ENCODE data around the gene RFX8.

GRCh38 chr2:101486258-101486701 is 11.4 kb upstream of the RFX8 start:
- no peak for TF ChIP-seq POLR2A (conservative IDR thresholded peaks at IDR 0.05)
- no peak for TF ChIP-seq CTCF (IDR thresholded peaks at IDR 0.05 in 2 of 3, conservative IDR thresholded peaks at IDR 0.05 in 1 of 3; ENCODE audit: insufficient read depth in 2 of 3, low read depth in 1 of 3, low read length in 3 of 3)
- no peak for TF ChIP-seq ZNF277 (CRISPR knock-in tag; IDR thresholded peaks at IDR 0.05; ENCODE audit: borderline replicate concordance)
- no peak for TF ChIP-seq PRDM10 (IDR thresholded peaks at IDR 0.05; ENCODE audit: partially characterized antibody)
- no peak for TF ChIP-seq RNF2 (IDR thresholded peaks at IDR 0.05)
- no peak for TF ChIP-seq SNIP1 (IDR thresholded peaks at IDR 0.05; ENCODE audit: low read depth)
- TF ChIP-seq KDM1A (IDR thresholded peaks at IDR 0.05), result no peak
- TF ChIP-seq HDAC6 (IDR thresholded peaks at IDR 0.05; ENCODE audit: low read depth, low read length), result no peak
- no peak for TF ChIP-seq ZBTB8A (IDR thresholded peaks at IDR 0.05; ENCODE audit: partially characterized antibody)

Data from K562 (cell line).